Keratinocyte (primary cell): ENCODE results near the gene TNIP2. TPM values are rescaled to one million over a fixed set of nuclear protein-coding genes. Genes with fewer than 3 reads are reported as not detected.

Experiments used
- DNase-seq: peaks from one replicate; pipeline ENCODE4 v3.0.0-alpha.2; 2011; ENCODE audit warnings: low read depth, missing footprints, low spot score
- FAIRE-seq: peaks from 2 replicates; lab custom pipeline; 2011; peaks lifted over from hg19 to GRCh38; lab: Jason Lieb, UNC
- H2AFZ ChIP-seq: 2 replicates; pipeline ENCODE4 v1.6.0; 2012; ENCODE audit warnings: low read length, control low read depth, inconsistent platforms; ENCODE audit not compliant: control insufficient read depth
- H3K27ac ChIP-seq: 2 replicates; pipeline ENCODE4 v1.5.1; 2011; ENCODE audit warnings: low read length; ENCODE audit not compliant: control insufficient read depth, insufficient read depth
- H3K27me3 ChIP-seq: 3 replicates; pipeline ENCODE4 v1.6.0; 2011; ENCODE audit warnings: low read length; ENCODE audit not compliant: control insufficient read depth, insufficient read depth; ENCODE audit errors: extremely low read depth
- H3K36me3 ChIP-seq, 2 experiments: 2 replicates in 1 of 2; 3 replicates in 1 of 2; pipeline ENCODE4 v1.5.1; 2011; ENCODE audit warnings: low read length in 2 of 2, mild to moderate bottlenecking in 1 of 2; ENCODE audit not compliant: control insufficient read depth in 2 of 2, insufficient read depth in 2 of 2; ENCODE audit errors: extremely low read depth in 1 of 2
- H3K4me1 ChIP-seq: 3 replicates; pipeline ENCODE4 v1.5.1; 2011; ENCODE audit warnings: low read length; ENCODE audit not compliant: control insufficient read depth, insufficient read depth; ENCODE audit errors: extremely low read depth
- H3K4me2 ChIP-seq: 3 replicates; pipeline ENCODE4 v1.6.0; 2011; ENCODE audit warnings: low read depth, low read length; ENCODE audit not compliant: control insufficient read depth, insufficient read depth; ENCODE audit errors: extremely low read depth
- H3K4me3 ChIP-seq, 3 experiments: fragments of 200-600 bp in 1 of 3; sonication (generic) in 1 of 3; 2 replicates in 2 of 3; 3 replicates in 1 of 3; pipeline ENCODE4 v1.5.1; 2011 to 2016; ENCODE audit warnings: low read length in 3 of 3, mild to moderate bottlenecking in 3 of 3, control low read depth in 2 of 3, inconsistent platforms in 1 of 3, low read depth in 1 of 3, mixed read lengths in 1 of 3, mixed run types in 1 of 3, moderate library complexity in 1 of 3; ENCODE audit not compliant: control insufficient read depth in 2 of 3, insufficient read depth in 2 of 3; ENCODE audit errors: extremely low read depth in 1 of 3
- H3K79me2 ChIP-seq: 2 replicates; pipeline ENCODE4 v1.6.0; 2012; ENCODE audit warnings: low read length; ENCODE audit not compliant: control insufficient read depth, insufficient read depth
- H3K9ac ChIP-seq: 3 replicates; pipeline ENCODE4 v1.6.0; 2011; ENCODE audit warnings: low read length; ENCODE audit not compliant: control insufficient read depth, insufficient read depth; ENCODE audit errors: extremely low read depth
- H3K9me1 ChIP-seq: 3 replicates; pipeline ENCODE4 v1.6.0; 2011; ENCODE audit warnings: low read length; ENCODE audit not compliant: control insufficient read depth, insufficient read depth; ENCODE audit errors: extremely low read depth
- H3K9me3 ChIP-seq: 2 replicates; pipeline ENCODE4 v1.5.1; 2012; ENCODE audit warnings: low read depth, low read length; ENCODE audit not compliant: control insufficient read depth
- H4K20me1 ChIP-seq: 3 replicates; pipeline ENCODE4 v1.6.0; 2011; ENCODE audit warnings: low read length; ENCODE audit not compliant: control insufficient read depth, insufficient read depth; ENCODE audit errors: extremely low read depth
- EZH2 ChIP-seq: IDR thresholded peaks from one replicate; pipeline ENCODE4 v1.6.1; 2012; ENCODE audit warnings: inconsistent platforms, mild to moderate bottlenecking, low read length, moderate library complexity
- dilution Hi-C: fragments of 300-500 bp; cut with MboI; formaldehyde crosslinking; loops from one replicate; pipeline ENCODE4 v1.7.0; 2020; ENCODE audit warnings: low sequenced_read_pairs; ENCODE audit not compliant: extremely low pct_ligation_motif_present
- polyA plus RNA-seq, 5 experiments: library from polyadenylated mRNA; depleted of rRNA in 3 of 5; stranded (reverse) in 3 of 5; stranded (forward) in 1 of 5; unstranded in 1 of 5; fragments of >200 nt; gene quantifications; 1 replicate in 1 of 5; 2 replicates in 3 of 5; 3 replicates in 1 of 5; pipeline versions ENCODE4 v1.2.1 to v1.2.3, GENCODE V29; 2011 to 2012; ENCODE audit warnings: missing spikeins in 2 of 5, low read depth in 1 of 5, low replicate concordance in 1 of 5
- TF ChIP-seq, protein P1 (sequence below), 3 experiments: IDR thresholded peaks in 1 of 3; conservative IDR thresholded peaks in 1 of 3; optimal IDR thresholded peaks in 1 of 3; 2 replicates in 2 of 3; 3 replicates in 1 of 3; pipeline versions ENCODE3 to v1.5.1; 2011; ENCODE audit warnings: low read length in 3 of 3, mild to moderate bottlenecking in 3 of 3, moderate library complexity in 2 of 3, control low read depth in 1 of 3, inconsistent platforms in 1 of 3; ENCODE audit not compliant: insufficient read depth in 2 of 3; ENCODE audit errors: extremely low read depth in 1 of 3

Gene TNIP2
- polyA plus RNA-seq, 1 donor (not counting 4 experiments of a cell fraction or from before 2014, with no cell fraction given), result 22.6 TPM

DNA sequence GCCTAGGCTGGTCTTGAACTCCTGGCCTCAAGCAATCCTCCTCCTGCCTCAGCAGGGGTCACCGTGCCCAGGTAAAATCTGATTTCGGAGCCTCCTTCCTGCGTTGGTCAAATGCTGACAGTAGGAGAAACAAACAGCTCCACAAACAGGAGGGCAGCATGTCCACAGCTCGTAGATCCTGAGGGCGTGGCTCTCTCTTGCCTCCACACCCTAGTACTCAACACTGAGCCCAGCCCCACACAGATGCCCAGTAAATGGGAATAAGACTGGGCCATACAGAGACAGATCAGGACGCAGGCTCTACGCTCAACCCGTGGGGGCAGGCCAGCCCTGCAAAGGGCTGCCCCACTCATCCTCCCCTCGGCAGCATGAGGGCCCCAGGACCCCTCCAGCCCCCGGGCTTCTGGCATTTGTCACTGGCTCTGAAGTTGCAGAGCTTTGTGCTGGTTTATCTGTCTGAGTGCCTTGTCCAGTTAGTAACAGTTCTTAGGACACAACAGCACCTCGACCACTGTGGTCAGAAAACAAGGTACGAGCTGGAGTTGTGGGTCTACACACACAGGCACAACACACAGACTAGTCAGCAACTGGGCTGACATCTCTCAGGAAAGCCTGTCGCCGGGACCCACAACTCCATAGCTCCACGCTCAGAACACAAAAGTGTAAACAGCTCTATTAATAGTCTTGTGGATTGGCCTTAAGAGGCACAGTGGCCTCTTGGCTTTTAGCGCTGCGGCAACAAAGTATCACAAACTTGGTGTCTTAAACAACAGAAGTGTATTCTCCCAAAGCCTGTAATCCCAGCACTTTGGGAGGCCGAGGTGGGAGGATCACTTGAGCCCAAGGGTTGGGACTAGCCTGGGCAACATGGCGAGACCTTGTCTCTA is 5.2 kb downstream of the TNIP2 start:
- H3K79me2 ChIP-seq, result peaks cover 29% of the 10 kb centered on the region

DNA sequence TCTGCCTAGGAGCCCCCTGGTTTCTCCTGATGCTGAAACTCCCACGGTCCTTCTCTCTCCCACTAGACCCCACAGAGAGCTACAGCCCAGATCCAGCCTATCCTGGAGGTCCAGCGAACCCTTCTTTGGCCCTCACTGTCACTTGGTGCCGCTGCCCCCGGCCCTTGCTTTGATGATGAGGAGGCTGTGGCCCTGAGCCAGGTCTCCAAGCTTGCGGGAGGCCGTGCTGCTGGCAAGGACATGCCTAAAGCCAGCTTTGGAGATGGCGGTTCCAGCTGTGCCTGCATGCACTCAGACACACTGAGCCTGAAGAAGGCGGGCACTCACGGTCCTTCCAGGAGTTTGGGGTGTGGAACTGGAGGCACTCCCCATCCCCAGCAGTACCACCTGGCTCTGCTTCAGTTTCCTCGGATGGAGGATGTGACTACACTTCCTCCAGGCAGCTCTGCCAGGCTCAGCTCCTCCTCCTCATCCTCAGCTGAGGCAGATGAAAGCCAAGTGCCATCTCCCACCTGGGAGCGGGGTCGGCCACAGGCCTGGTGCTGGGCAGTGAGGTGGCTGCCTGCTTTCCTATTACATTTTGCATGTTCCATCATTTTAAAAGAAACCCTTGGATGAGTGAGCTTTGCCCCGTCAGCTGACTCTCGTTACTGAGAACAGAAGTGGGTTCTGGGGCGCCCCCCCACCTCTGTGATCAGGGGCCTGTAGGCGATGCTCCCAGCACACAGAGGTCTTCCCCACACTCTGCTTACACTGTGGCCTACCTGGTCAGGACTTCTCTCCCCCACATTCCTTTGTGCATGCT is 9.0 kb downstream of the TNIP2 start:
- peaks cover 3% of the 10 kb centered on the region for H3K9me1 ChIP-seq
- no peak for DNase-seq
- TF ChIP-seq EZH2, result no peak
- TF ChIP-seq, protein P1, sequence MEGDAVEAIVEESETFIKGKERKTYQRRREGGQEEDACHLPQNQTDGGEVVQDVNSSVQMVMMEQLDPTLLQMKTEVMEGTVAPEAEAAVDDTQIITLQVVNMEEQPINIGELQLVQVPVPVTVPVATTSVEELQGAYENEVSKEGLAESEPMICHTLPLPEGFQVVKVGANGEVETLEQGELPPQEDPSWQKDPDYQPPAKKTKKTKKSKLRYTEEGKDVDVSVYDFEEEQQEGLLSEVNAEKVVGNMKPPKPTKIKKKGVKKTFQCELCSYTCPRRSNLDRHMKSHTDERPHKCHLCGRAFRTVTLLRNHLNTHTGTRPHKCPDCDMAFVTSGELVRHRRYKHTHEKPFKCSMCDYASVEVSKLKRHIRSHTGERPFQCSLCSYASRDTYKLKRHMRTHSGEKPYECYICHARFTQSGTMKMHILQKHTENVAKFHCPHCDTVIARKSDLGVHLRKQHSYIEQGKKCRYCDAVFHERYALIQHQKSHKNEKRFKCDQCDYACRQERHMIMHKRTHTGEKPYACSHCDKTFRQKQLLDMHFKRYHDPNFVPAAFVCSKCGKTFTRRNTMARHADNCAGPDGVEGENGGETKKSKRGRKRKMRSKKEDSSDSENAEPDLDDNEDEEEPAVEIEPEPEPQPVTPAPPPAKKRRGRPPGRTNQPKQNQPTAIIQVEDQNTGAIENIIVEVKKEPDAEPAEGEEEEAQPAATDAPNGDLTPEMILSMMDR (optimal IDR thresholded peaks at IDR 0.05 in 1 of 3, IDR thresholded peaks at IDR 0.05 in 1 of 3, conservative IDR thresholded peaks at IDR 0.05 in 1 of 3; ENCODE audit: extremely low read depth in 1 of 3, insufficient read depth in 2 of 3, low read length in 3 of 3), result no peak
- no peaks in the 10 kb centered on the region for H4K20me1 ChIP-seq
- H3K4me2 ChIP-seq, result peak overlapping the region; percentile 32
- no peak overlapping the region for H2AFZ ChIP-seq
- no peaks in the 10 kb centered on the region for H3K9me3 ChIP-seq
- FAIRE-seq, result no peak
- H3K79me2 ChIP-seq, result peaks cover 13% of the 10 kb centered on the region
- H3K36me3 ChIP-seq, result peaks cover 34 to 43% of the 10 kb centered on the region in 2 experiments
- dilution Hi-C loops, result no loop called here
- peaks cover 27% of the 10 kb centered on the region for H3K4me1 ChIP-seq
- peak overlapping the region; percentile 52 for H3K9ac ChIP-seq
- H3K4me3 ChIP-seq, result no peak overlapping the region
- H3K27ac ChIP-seq, result peak overlapping the region; percentile 65
- no peaks in the 10 kb centered on the region for H3K27me3 ChIP-seq

More for the DNA sequence above, 5.2 kb downstream of the TNIP2 start:
- dilution Hi-C loops, result no loop called here
- TF ChIP-seq EZH2, result no peak
- TF ChIP-seq, protein P1 (optimal IDR thresholded peaks at IDR 0.05 in 1 of 3, IDR thresholded peaks at IDR 0.05 in 1 of 3, conservative IDR thresholded peaks at IDR 0.05 in 1 of 3; ENCODE audit: extremely low read depth in 1 of 3, insufficient read depth in 2 of 3, low read length in 3 of 3), result no peak
- Histone ChIP-seq H2AFZ (no peak overlapping the region), H3K9me3 (no peaks in the 10 kb centered on the region), H3K4me1 (peaks cover 24% of the 10 kb centered on the region), H3K36me3 (peaks cover 17 to 22% of the 10 kb centered on the region in 2 experiments), H3K9ac (no peak overlapping the region), H3K4me3 (no peak overlapping the region), H3K27me3 (no peaks in the 10 kb centered on the region), H4K20me1 (no peaks in the 10 kb centered on the region), H3K4me2 (no peak overlapping the region), H3K9me1 (peaks cover 3% of the 10 kb centered on the region), H3K27ac (no peak overlapping the region)
- DNase-seq, result no peak
- FAIRE-seq, result no peak
